OCI-LY7 (cell line): ENCODE measurements around the gene ATP12A. TPM values are rescaled to one million over a fixed set of nuclear protein-coding genes. Genes with fewer than 3 reads are reported as not detected.

Source experiments
- BruUV-seq: library from RNA; stranded (reverse); fragments of 400-500 nt; replicated peaks from 2 replicates; lab custom pipeline; 2021; lab: Mats Ljungman, UMichigan
- CTCF ChIA-PET: fragments of 300-600 bp; sonication (Branson Sonifier 250); formaldehyde crosslinking; loops from one replicate; lab custom pipeline; 2022; ENCODE audit warnings: antibody characterized with exemption; ENCODE audit not compliant: unreplicated experiment; lab: Charles Lee
- POLR2A ChIA-PET: fragments of 300-600 bp; sonication (Branson Sonifier 250); formaldehyde crosslinking; loops from one replicate; lab custom pipeline; 2022; ENCODE audit warnings: antibody characterized with exemption; lab: Charles Lee
- DNase-seq: peaks from one replicate; pipeline ENCODE4 v3.0.0-alpha.2; 2015; ENCODE audit warnings: low spot score
- H2AFZ ChIP-seq: fragments of 200-600 bp; sonication (generic), shearing (Covaris generic); 2 replicates; pipeline ENCODE4 v1.6.1; 2014; ENCODE audit warnings: mild to moderate bottlenecking, antibody characterized with exemption, low read length, moderate library complexity
- H3K27ac ChIP-seq: fragments of 200-600 bp; sonication (generic); 2 replicates; pipeline ENCODE4 v1.5.1; 2014; ENCODE audit warnings: mixed run types, low read depth, mild to moderate bottlenecking, moderate library complexity, low read length, inconsistent platforms; ENCODE audit not compliant: poor library complexity, severe bottlenecking
- H3K36me3 ChIP-seq: fragments of 200-600 bp; sonication (generic); 2 replicates; pipeline ENCODE4 v1.6.1; 2014; ENCODE audit warnings: mild to moderate bottlenecking, antibody characterized with exemption, low read length, moderate library complexity, mixed read lengths; ENCODE audit not compliant: insufficient read depth
- H3K4me1 ChIP-seq: fragments of 200-600 bp; sonication (generic); 2 replicates; pipeline ENCODE4 v1.5.1; 2014; ENCODE audit warnings: mild to moderate bottlenecking, low read length; ENCODE audit not compliant: insufficient read depth, poor library complexity, severe bottlenecking
- H3K4me2 ChIP-seq: fragments of 200-600 bp; sonication (generic); 2 replicates; pipeline ENCODE4 v1.6.1; 2014; ENCODE audit warnings: mild to moderate bottlenecking, low read length
- H3K4me3 ChIP-seq: fragments of 200-600 bp; sonication (generic); 2 replicates; pipeline ENCODE4 v1.5.1; 2014; ENCODE audit warnings: mild to moderate bottlenecking, low read depth, low read length; ENCODE audit not compliant: poor library complexity, severe bottlenecking
- H3K79me2 ChIP-seq: fragments of 200-600 bp; sonication (generic); 2 replicates; pipeline ENCODE4 v1.6.1; 2016; ENCODE audit warnings: low read depth, mild to moderate bottlenecking, low read length, moderate library complexity, mixed read lengths; ENCODE audit not compliant: insufficient read depth
- H3K9me2 ChIP-seq: fragments of 200-600 bp; sonication (generic); 2 replicates; pipeline ENCODE4 v1.6.1; 2016; ENCODE audit warnings: mild to moderate bottlenecking, low read length, mixed read lengths; ENCODE audit not compliant: insufficient read depth
- H3K9me3 ChIP-seq: fragments of 200-600 bp; sonication (generic); 2 replicates; pipeline ENCODE4 v1.6.1; 2014; ENCODE audit warnings: mild to moderate bottlenecking, mixed run types, low read length, mixed read lengths
- H4K20me1 ChIP-seq: fragments of 200-600 bp; sonication (generic); 2 replicates; pipeline ENCODE4 v1.6.1; 2014; ENCODE audit warnings: mild to moderate bottlenecking, antibody characterized with exemption, low read length, moderate library complexity, mixed read lengths; ENCODE audit not compliant: insufficient read depth
- CTCF ChIP-seq: fragments of 200-600 bp; sonication (generic); conservative IDR thresholded peaks from 2 replicates; pipeline ENCODE4 v1.5.1; 2014; ENCODE audit warnings: mild to moderate bottlenecking, antibody characterized with exemption, low read length, moderate library complexity, mixed read lengths
- EZH2phosphoT487 ChIP-seq: fragments of 200-600 bp; sonication (generic); IDR thresholded peaks from 2 replicates; pipeline ENCODE4 v1.6.1; 2018; ENCODE audit warnings: low read depth, borderline replicate concordance, mild to moderate bottlenecking, mixed run types, antibody characterized with exemption, low read length, moderate library complexity, mixed read lengths
- intact Hi-C: fragments of 100-400 bp; cut with micrococcal nuclease; formaldehyde crosslinking; loops from one replicate; pipeline ENCODE4 v1.10.0; 2022; ENCODE audit not compliant: unreplicated experiment
- total RNA-seq, 2 experiments: library from RNA; depleted of rRNA in 1 of 2; stranded (reverse); fragments of >200 nt in 1 of 2; shearing (Covaris generic) in 1 of 2; gene quantifications; 2 replicates each; pipeline ENCODE4 v1.2.3, GENCODE V29; 2014 to 2022

Gene ATP12A
- total RNA-seq, 2 experiments from 2014 or later, result not detected

GRCh38 chr13:24644036-24644435 is 36.2 kb upstream of the ATP12A start:
- no peaks in the 10 kb centered on the region for H4K20me1 ChIP-seq
- no peak overlapping the region for H3K4me2 ChIP-seq
- H3K4me1 ChIP-seq, result peaks cover 9% of the 10 kb centered on the region
- H3K36me3 ChIP-seq, result no peaks in the 10 kb centered on the region
- POLR2A ChIA-PET, result interaction anchor here (0.8 to 2.2 kb wide), 4 partner anchors 11 to 17 kb away, joined by 3 to 6 read pairs (median 4); no protein-coding TSS in a partner anchor
- no peak overlapping the region for H3K27ac ChIP-seq
- no peaks in the 10 kb centered on the region for H3K79me2 ChIP-seq
- CTCF ChIA-PET, result no interaction called here
- TF ChIP-seq EZH2phosphoT487 (no peak), CTCF (no peak)
- no TSS peak for BruUV-seq
- no peak overlapping the region for H2AFZ ChIP-seq
- intact Hi-C loops, result no loop called here
- DNase-seq, result no peak
- no peak overlapping the region for H3K4me3 ChIP-seq
- H3K9me2 ChIP-seq, result no peaks in the 10 kb centered on the region
- H3K9me3 ChIP-seq, result no peaks in the 10 kb centered on the region

GRCh38 chr13:24648271-24648670 is 31.9 kb upstream of the ATP12A start:
- H3K36me3 ChIP-seq, result no peaks in the 10 kb centered on the region
- no peak overlapping the region for H3K27ac ChIP-seq
- TF ChIP-seq EZH2phosphoT487 (no peak), CTCF (no peak)
- intact Hi-C loops, result no loop called here
- H3K9me2 ChIP-seq, result no peaks in the 10 kb centered on the region
- H3K9me3 ChIP-seq, result no peaks in the 10 kb centered on the region
- ChIA-PET CTCF (no interaction called here), POLR2A (interaction anchor here (0.7 to 1.4 kb wide), 3 partner anchors 12 to 18 kb away, joined by 3 to 4 read pairs (median 3); no protein-coding TSS in a partner anchor)
- no peaks in the 10 kb centered on the region for H3K79me2 ChIP-seq
- no peak for DNase-seq
- H2AFZ ChIP-seq, result no peak overlapping the region
- H3K4me3 ChIP-seq, result no peak overlapping the region
- H3K4me1 ChIP-seq, result peaks cover 17% of the 10 kb centered on the region
- BruUV-seq, result no TSS peak
- H4K20me1 ChIP-seq, result no peaks in the 10 kb centered on the region
- H3K4me2 ChIP-seq, result 0 out of 2 replicates have a peak overlapping the region, but pooled peaks have one; percentile 22

- Histone ChIP-seq H3K9me2 (no peaks in the 10 kb centered on the region), H2AFZ (peak overlapping the region; percentile 55; the same call in 1 of the 2 replicates), H3K36me3 (no peaks in the 10 kb centered on the region), H3K27ac (no peak overlapping the region), H3K79me2 (no peaks in the 10 kb centered on the region), H3K4me3 (no peak overlapping the region), H4K20me1 (no peaks in the 10 kb centered on the region), H3K4me1 (peaks cover 17% of the 10 kb centered on the region), H3K4me2 (0 out of 2 replicates have a peak overlapping the region, but pooled peaks have one; percentile 22), H3K9me3 (no peaks in the 10 kb centered on the region)
- no peak for TF ChIP-seq CTCF
- no peak for TF ChIP-seq EZH2phosphoT487
- intact Hi-C loops, result no loop called here
- ChIA-PET POLR2A (interaction anchor here (1.2 kb wide), 1 partner anchor 13 kb away, joined by 4 read pairs; no protein-coding TSS in a partner anchor), CTCF (no interaction called here)
- DNase-seq, result peak; percentile 29
- BruUV-seq, result no TSS peak
These were observed 31.1 kb upstream of the ATP12A start for GRCh38 chr13:24648983-24649687.
